Choroid plexus epithelial cell (primary cell): ENCODE results near the gene BTBD17.

Source experiments
- DNase-seq: peaks from one replicate; pipeline ENCODE4 v3.0.0-alpha.2; 2010; ENCODE audit warnings: low read depth
- H3K4me3 ChIP-seq: 2 replicates; pipeline ENCODE4 v1.5.1; 2011; ENCODE audit warnings: low read depth, mild to moderate bottlenecking, control low read depth, low read length, moderate library complexity
- TF ChIP-seq, protein P1 (sequence below): conservative IDR thresholded peaks from 2 replicates; pipeline ENCODE4 v1.5.1; 2011; ENCODE audit warnings: low read depth, mild to moderate bottlenecking, control low read depth, inconsistent platforms, low read length, moderate library complexity

The BTBD17 gene

GRCh38 chr17:74404218-74404617 is 42.5 kb upstream of the BTBD17 start:
- no peak for DNase-seq
- no peak overlapping the region for H3K4me3 ChIP-seq
- TF ChIP-seq, protein P1, sequence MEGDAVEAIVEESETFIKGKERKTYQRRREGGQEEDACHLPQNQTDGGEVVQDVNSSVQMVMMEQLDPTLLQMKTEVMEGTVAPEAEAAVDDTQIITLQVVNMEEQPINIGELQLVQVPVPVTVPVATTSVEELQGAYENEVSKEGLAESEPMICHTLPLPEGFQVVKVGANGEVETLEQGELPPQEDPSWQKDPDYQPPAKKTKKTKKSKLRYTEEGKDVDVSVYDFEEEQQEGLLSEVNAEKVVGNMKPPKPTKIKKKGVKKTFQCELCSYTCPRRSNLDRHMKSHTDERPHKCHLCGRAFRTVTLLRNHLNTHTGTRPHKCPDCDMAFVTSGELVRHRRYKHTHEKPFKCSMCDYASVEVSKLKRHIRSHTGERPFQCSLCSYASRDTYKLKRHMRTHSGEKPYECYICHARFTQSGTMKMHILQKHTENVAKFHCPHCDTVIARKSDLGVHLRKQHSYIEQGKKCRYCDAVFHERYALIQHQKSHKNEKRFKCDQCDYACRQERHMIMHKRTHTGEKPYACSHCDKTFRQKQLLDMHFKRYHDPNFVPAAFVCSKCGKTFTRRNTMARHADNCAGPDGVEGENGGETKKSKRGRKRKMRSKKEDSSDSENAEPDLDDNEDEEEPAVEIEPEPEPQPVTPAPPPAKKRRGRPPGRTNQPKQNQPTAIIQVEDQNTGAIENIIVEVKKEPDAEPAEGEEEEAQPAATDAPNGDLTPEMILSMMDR: no peak

DNA sequence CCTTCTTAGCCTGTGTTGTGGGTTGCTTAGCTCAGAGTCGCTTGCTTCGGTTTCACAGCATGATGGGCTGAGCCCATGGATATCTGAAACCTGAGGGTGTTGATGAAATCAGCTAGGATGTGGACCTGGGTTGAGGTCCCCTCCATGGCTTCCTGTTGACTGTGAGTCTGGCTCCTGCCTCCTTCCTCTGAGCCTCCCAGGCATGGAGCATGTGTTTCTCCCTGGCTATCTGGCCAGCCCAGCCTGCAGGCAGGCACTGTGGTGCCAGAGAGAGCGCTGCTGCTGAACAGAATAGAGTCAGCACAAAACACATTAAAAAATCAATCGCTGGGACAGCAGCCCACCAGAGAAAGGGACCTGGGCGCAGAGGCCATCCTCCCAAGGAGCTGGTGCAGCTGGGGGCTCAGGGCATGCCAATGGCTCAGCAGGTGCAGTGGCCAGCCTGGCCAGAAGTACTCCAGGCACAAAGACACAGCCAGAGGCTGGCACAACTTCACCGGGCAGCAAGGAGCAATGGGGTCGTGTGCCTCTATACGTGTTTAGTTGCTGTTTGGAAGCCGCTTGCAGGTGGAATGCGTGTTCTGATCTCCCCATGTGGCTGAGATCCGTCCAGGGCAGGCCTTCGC is 42.0 kb upstream of the BTBD17 start:
- DNase-seq: no peak
- TF ChIP-seq, protein P1: no peak
- no peak overlapping the region for H3K4me3 ChIP-seq

- TF ChIP-seq, protein P1: no peak
- H3K4me3 ChIP-seq: no peak overlapping the region
- DNase-seq: no peak
These were observed 40.4 kb upstream of the BTBD17 start for GRCh38 chr17:74402048-74402447.

GRCh38 chr17:74396567-74396966 is 34.9 kb upstream of the BTBD17 start:
- no peak overlapping the region for H3K4me3 ChIP-seq
- TF ChIP-seq, protein P1: no peak
- no peak for DNase-seq

GRCh38 chr17:74394977-74395376 is 33.3 kb upstream of the BTBD17 start:
- TF ChIP-seq, protein P1: no peak
- no peak overlapping the region for H3K4me3 ChIP-seq
- no peak for DNase-seq

DNA sequence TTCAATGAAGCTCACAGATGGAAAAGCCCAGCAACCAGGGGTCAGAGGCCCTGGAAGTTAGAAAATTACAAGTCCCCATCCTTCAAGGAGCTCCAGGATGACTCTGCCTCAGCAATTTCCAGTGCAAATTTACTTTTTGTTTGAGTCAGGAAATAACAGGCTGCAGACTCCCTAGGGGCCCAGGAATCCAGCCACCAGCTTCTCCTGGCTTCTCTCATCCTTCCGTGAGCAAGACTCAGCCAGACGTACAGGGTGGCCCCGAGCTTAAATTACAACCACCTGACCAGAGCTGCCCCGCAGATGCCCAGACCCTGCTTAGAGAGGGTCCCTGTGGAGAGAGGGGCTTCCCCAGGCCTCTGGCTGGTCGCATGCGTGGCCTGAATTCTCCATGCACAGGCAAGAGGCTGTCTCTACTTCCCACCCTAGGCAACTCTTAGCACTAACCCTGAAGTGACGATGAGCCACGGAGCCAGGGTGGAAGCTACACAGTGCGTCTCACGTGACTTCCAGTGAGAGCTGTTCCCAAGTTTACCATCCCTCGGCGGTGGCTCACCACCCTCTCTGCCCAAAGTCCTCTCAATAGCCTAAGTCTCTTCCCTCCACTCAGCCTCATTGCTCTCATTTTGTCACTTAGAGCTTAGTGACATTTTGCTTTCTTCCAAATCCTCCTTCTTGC is 32.7 kb upstream of the BTBD17 start:
- TF ChIP-seq, protein P1: no peak
- DNase-seq: no peak
- no peak overlapping the region for H3K4me3 ChIP-seq
